ENCODE results near the gene ATP8A2.

Gene ATP8A2

DNA sequence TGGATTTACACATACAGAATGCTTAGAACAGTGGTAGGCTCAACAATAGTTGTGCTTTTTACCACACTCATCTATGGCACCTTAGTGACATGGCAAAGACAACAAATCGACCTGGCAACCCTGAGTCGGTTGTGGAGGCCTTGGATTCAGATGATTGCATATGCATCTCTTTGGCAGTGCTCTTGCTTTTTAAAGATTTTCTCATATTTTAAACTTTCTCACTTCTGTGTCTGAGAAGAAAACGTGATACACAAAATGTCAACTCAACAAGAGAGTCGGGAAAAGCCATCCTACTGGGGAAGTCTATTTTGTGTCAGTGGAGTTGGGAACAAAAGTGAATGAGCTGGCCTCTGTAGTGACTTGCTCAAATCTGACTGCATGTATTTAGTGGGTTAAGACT is 85.8 kb downstream of the ATP8A2 start:
- H3K4me3 ChIP-seq (ENCODE audit: low read depth, low read length), result no peak overlapping the region
- H3K27me3 ChIP-seq (ENCODE audit: insufficient read depth, low read length), result no peaks in the 10 kb centered on the region
- no peak overlapping the region for H2AFZ ChIP-seq (ENCODE audit: low read length, unreplicated experiment)
- no peaks in the 10 kb centered on the region for H3K4me1 ChIP-seq (ENCODE audit: control insufficient read depth, insufficient read depth, low read length, unreplicated experiment)
- no peaks in the 10 kb centered on the region for H3K79me2 ChIP-seq (ENCODE audit: control insufficient read depth, insufficient read depth, low read length, unreplicated experiment)
- no peaks in the 10 kb centered on the region for H3K36me3 ChIP-seq (ENCODE audit: insufficient read depth, low read length)
- H3K27ac ChIP-seq (ENCODE audit: low read depth, low read length), result no peak overlapping the region

DNA sequence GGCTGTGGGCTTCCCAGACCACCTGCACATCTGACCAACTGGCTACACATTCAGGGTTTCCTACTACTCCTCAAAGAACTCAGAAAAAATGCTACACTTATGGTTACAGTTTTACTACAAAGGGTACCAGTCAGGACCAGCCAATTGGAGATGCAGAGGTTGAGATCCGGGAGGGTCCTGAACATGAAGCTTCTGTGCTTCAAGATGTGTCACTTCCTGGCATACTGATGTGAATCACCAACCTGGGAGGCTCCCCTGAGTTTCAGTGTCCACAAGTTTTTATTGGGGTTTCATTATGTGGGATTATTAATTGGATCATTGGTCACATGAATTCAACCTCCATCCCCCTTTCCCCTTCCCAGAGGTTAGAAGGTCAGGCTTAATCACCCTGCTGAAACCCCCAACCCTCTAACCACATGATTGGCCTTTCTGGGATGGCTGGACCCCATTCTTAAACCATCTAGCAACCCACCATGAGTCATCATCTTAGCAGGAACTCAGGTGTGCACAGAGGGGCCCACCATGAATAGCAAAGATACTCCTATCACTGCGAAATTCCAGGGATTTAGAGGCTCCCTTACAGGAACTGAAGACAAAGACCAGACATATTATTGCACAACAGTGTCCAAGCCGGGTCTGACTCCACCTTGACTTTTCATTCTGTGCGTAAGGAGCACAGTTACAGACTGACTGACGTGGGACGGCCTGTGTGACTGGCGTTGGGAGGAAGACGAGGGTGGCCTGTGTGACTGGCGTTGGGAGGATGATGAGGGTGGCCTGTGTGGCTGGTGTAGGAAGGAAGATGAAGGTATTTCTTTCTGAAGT is 90.7 kb downstream of the ATP8A2 start:
- Histone ChIP-seq H3K36me3 (ENCODE audit: insufficient read depth, low read length) (no peaks in the 10 kb centered on the region), H3K27me3 (ENCODE audit: insufficient read depth, low read length) (0 out of 2 replicates have a peak, but pooled peaks cover 4% of the 10 kb centered on the region), H3K27ac (ENCODE audit: low read depth, low read length) (no peak overlapping the region), H3K79me2 (ENCODE audit: control insufficient read depth, insufficient read depth, low read length, unreplicated experiment) (no peaks in the 10 kb centered on the region), H2AFZ (ENCODE audit: low read length, unreplicated experiment) (no peak overlapping the region), H3K4me3 (ENCODE audit: low read depth, low read length) (no peak overlapping the region), H3K4me1 (ENCODE audit: control insufficient read depth, insufficient read depth, low read length, unreplicated experiment) (no peaks in the 10 kb centered on the region)

DNA sequence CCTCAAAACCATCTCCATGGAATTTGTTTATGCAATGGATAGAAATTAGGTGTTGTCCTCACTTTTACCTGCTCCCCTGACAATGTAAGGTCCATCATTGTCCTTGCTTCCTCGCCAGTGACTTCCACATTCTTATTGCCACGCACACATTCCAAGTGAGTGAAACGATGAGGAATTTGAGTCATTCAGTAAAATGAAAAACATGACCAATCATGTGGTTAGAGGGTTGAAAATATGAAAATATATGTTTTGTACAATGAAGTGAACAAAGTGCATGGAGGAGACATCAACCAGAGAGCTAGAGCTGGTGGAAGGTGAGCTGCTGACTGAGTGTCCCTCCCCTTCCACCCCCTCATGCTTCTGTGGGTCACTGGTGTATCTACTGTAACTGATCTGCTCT is 91.7 kb downstream of the ATP8A2 start:
- no peaks in the 10 kb centered on the region for H3K36me3 ChIP-seq (ENCODE audit: insufficient read depth, low read length)
- H3K4me3 ChIP-seq (ENCODE audit: low read depth, low read length), result no peak overlapping the region
- H3K27me3 ChIP-seq (ENCODE audit: insufficient read depth, low read length), result peaks cover 13% of the 10 kb centered on the region
- no peaks in the 10 kb centered on the region for H3K79me2 ChIP-seq (ENCODE audit: control insufficient read depth, insufficient read depth, low read length, unreplicated experiment)
- H2AFZ ChIP-seq (ENCODE audit: low read length, unreplicated experiment), result no peak overlapping the region
- no peaks in the 10 kb centered on the region for H3K4me1 ChIP-seq (ENCODE audit: control insufficient read depth, insufficient read depth, low read length, unreplicated experiment)
- no peak overlapping the region for H3K27ac ChIP-seq (ENCODE audit: low read depth, low read length)

DNA sequence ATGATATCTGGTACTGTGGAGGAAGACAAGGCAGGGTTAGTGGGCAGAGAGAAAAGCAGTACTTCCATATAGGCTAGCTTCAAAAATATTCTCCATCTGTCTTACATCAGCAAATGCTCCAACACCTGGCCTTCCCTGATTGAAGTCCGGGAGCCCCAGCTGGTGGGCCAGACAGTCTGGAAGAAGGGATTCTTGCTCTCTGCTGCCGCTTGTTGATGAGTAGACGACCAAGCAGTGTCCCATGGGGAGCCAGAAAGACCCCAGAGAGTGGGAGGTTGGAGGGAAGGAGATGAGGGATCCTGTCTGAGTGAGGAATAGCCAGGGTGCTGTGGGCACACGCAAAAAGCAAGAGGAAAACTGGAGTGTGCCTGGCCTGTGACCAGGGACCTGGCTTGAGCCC is 95.1 kb downstream of the ATP8A2 start:
- Histone ChIP-seq H2AFZ (ENCODE audit: low read length, unreplicated experiment) (no peak overlapping the region), H3K79me2 (ENCODE audit: control insufficient read depth, insufficient read depth, low read length, unreplicated experiment) (no peaks in the 10 kb centered on the region), H3K27ac (ENCODE audit: low read depth, low read length) (no peak overlapping the region), H3K4me3 (ENCODE audit: low read depth, low read length) (no peak overlapping the region), H3K27me3 (ENCODE audit: insufficient read depth, low read length) (peaks cover 33% of the 10 kb centered on the region), H3K4me1 (ENCODE audit: control insufficient read depth, insufficient read depth, low read length, unreplicated experiment) (no peaks in the 10 kb centered on the region), H3K36me3 (ENCODE audit: insufficient read depth, low read length) (no peaks in the 10 kb centered on the region)

DNA sequence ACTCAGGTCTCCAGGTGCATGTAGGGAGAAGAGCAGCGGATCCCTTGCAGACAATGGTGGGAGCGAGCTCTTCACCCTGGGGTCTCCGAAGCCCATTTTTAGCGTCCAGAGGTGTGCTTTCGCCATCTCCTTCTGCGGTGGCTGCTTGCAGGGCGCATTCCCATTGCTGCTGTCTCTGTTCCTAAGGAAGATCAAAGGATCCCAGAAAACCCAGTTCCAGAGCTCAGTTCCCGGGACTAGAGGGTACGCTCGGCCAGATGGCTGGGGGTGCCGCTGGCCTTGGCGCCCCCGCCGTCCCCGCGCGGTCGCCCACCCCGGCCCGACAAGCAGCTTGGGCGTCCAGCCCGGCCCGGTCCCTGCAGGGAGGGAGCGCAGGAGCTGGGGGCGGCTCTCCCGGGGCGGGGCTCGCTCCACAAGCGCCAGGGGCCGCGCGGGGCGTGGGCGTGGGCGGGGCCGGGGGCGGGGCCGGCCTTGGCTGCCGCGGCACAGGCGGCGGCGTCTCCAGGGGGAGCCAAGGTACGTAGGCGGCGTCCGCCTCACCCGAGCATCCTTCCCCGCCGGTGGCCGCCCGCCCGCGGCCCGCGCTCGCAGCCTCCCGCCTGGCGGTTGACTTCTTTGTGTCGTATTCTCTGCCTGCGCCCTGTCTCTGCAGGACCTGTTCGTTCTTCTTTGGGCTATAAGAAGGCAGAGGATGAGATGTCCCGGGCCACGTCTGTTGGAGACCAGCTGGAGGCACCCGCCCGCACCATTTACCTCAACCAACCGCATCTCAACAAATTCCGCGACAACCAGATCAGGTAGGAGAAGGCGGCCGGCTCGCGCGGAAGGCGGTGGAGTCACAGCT is 96.8 kb downstream of the ATP8A2 start:
- Histone ChIP-seq H3K4me3 (ENCODE audit: low read depth, low read length) (no peak overlapping the region), H3K27ac (ENCODE audit: low read depth, low read length) (no peak overlapping the region), H3K27me3 (ENCODE audit: insufficient read depth, low read length) (peaks cover 33% of the 10 kb centered on the region), H3K36me3 (ENCODE audit: insufficient read depth, low read length) (no peaks in the 10 kb centered on the region), H2AFZ (ENCODE audit: low read length, unreplicated experiment) (no peak overlapping the region), H3K4me1 (ENCODE audit: control insufficient read depth, insufficient read depth, low read length, unreplicated experiment) (no peaks in the 10 kb centered on the region), H3K79me2 (ENCODE audit: control insufficient read depth, insufficient read depth, low read length, unreplicated experiment) (no peaks in the 10 kb centered on the region)

DNA sequence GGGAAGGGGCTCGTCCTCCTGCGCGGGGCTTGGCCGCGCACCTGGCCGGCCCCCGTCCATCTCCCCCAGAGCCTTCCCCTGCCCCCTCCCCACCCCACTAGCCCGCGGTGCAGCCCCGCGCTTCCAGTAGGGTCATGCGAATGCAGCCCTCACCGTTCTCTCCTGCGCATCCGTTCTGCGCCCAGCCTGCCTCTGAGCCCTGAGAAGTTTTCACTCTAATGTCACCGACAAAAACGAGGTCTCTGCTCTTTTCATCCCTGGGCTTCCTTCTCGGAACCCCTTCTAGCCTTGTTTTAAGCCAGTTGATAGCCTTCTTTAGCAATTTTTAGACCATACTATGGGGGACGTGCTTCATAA is 97.4 kb downstream of the ATP8A2 start:
- Histone ChIP-seq H3K36me3 (ENCODE audit: insufficient read depth, low read length) (no peaks in the 10 kb centered on the region), H3K27me3 (ENCODE audit: insufficient read depth, low read length) (peaks cover 33% of the 10 kb centered on the region), H3K4me1 (ENCODE audit: control insufficient read depth, insufficient read depth, low read length, unreplicated experiment) (no peaks in the 10 kb centered on the region), H2AFZ (ENCODE audit: low read length, unreplicated experiment) (no peak overlapping the region), H3K79me2 (ENCODE audit: control insufficient read depth, insufficient read depth, low read length, unreplicated experiment) (no peaks in the 10 kb centered on the region), H3K27ac (ENCODE audit: low read depth, low read length) (no peak overlapping the region), H3K4me3 (ENCODE audit: low read depth, low read length) (no peak overlapping the region)

DNA sequence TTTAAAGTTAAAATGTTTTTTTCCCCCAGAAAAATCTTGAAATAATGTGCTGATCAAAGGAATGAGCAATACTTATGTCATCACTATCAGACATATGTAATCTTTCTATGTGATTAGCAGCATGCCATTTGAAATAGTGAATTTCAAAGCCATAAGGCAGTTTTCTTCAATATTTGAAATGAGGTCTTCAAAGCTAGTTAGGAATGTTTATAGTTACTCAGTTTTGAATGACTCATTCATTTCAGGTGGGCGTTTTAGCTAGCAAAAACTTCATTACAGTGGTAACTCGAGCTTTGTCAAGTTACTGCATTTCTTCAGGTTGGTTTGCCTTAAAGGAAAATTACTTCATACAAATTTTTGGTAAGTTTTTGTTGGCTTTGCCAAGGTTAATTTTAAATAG is 102.1 kb downstream of the ATP8A2 start:
- Histone ChIP-seq H2AFZ (ENCODE audit: low read length, unreplicated experiment) (no peak overlapping the region), H3K36me3 (ENCODE audit: insufficient read depth, low read length) (no peaks in the 10 kb centered on the region), H3K79me2 (ENCODE audit: control insufficient read depth, insufficient read depth, low read length, unreplicated experiment) (no peaks in the 10 kb centered on the region), H3K27ac (ENCODE audit: low read depth, low read length) (no peak overlapping the region), H3K4me3 (ENCODE audit: low read depth, low read length) (no peak overlapping the region), H3K27me3 (ENCODE audit: insufficient read depth, low read length) (peaks cover 18% of the 10 kb centered on the region), H3K4me1 (ENCODE audit: control insufficient read depth, insufficient read depth, low read length, unreplicated experiment) (no peaks in the 10 kb centered on the region)

DNA sequence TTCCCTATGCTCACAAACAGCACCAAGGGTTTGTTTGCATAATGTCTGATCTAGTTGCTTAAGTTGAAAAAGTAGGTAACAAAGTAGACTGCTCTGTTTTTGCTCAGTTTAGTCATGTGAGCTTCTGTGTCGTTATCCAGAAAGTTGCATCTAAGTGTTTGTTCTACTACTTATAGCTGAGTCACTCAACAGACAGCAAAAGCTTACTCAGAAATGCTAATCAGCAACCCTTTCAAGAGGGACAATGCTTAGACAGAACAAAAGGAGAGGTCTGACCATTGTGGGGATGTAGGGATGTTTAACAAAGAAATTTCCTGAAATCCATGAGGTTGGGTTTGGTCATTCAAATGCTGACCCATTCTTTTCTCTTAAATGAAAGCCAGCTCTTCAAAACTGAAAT is 106.4 kb downstream of the ATP8A2 start:
- Histone ChIP-seq H3K27ac (ENCODE audit: low read depth, low read length) (no peak overlapping the region), H3K4me3 (ENCODE audit: low read depth, low read length) (no peak overlapping the region), H3K27me3 (ENCODE audit: insufficient read depth, low read length) (no peaks in the 10 kb centered on the region), H3K4me1 (ENCODE audit: control insufficient read depth, insufficient read depth, low read length, unreplicated experiment) (no peaks in the 10 kb centered on the region), H2AFZ (ENCODE audit: low read length, unreplicated experiment) (no peak overlapping the region), H3K36me3 (ENCODE audit: insufficient read depth, low read length) (no peaks in the 10 kb centered on the region), H3K79me2 (ENCODE audit: control insufficient read depth, insufficient read depth, low read length, unreplicated experiment) (no peaks in the 10 kb centered on the region)

DNA sequence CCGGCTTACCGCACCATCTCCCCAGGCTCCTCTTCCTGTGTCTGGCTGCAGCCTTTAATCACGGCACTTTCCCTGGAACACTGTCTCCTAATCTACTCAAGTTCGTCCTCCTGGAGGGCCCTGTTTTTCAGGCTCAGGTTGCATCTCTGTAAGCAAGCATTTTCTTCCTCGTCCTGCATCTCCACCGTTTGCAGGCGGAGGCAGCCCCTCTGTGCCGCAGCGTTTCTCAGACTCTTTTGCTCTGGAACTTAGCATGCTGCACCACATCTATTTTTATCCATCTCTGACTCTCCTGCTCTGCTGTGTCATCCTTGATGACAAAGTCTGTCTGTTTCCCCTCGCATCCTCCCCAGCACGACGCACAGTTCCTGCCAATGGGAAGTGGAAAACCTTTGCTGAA is 117.5 kb downstream of the ATP8A2 start:
- H3K79me2 ChIP-seq (ENCODE audit: control insufficient read depth, insufficient read depth, low read length, unreplicated experiment), result no peaks in the 10 kb centered on the region
- H3K27me3 ChIP-seq (ENCODE audit: insufficient read depth, low read length), result peaks cover 6% of the 10 kb centered on the region; the same call in 1 of the 2 replicates
- H3K27ac ChIP-seq (ENCODE audit: low read depth, low read length), result no peak overlapping the region
- no peak overlapping the region for H3K4me3 ChIP-seq (ENCODE audit: low read depth, low read length)
- no peak overlapping the region for H2AFZ ChIP-seq (ENCODE audit: low read length, unreplicated experiment)
- H3K4me1 ChIP-seq (ENCODE audit: control insufficient read depth, insufficient read depth, low read length, unreplicated experiment), result no peaks in the 10 kb centered on the region
- no peaks in the 10 kb centered on the region for H3K36me3 ChIP-seq (ENCODE audit: insufficient read depth, low read length)

DNA sequence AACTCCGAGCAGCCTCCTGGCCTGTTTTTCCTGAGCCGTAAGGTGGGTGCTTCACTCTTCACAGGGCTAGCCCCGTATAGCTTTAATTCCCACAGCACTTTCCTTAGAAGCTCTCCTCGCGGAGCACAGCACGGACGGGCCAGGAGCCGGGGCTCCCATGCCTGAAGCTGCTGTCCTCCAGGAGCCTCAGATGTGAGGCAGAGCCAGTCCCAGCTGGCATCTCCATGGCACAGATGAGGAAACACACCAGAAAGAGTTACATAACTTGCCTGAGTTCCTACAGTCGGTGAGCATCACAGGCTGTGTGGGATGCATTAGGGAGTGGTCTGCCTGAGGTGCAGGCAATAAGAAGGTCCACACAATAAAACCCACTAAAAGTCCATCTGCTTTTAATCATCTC is 118.5 kb downstream of the ATP8A2 start:
- Histone ChIP-seq H2AFZ (ENCODE audit: low read length, unreplicated experiment) (no peak overlapping the region), H3K79me2 (ENCODE audit: control insufficient read depth, insufficient read depth, low read length, unreplicated experiment) (no peaks in the 10 kb centered on the region), H3K4me1 (ENCODE audit: control insufficient read depth, insufficient read depth, low read length, unreplicated experiment) (no peaks in the 10 kb centered on the region), H3K4me3 (ENCODE audit: low read depth, low read length) (no peak overlapping the region), H3K27ac (ENCODE audit: low read depth, low read length) (no peak overlapping the region), H3K27me3 (ENCODE audit: insufficient read depth, low read length) (peaks cover 10% of the 10 kb centered on the region; the same call in 1 of the 2 replicates), H3K36me3 (ENCODE audit: insufficient read depth, low read length) (no peaks in the 10 kb centered on the region)

All from ACC112 (cell line).